GM19455 (cell line): ENCODE results near the gene TEDC1.

ENCODE experiments used
- ATAC-seq: cut with Tn5 transposase; IDR thresholded peaks from one replicate; pipeline ENCODE4 v1.9.1; 2021; ENCODE audit not compliant: unreplicated experiment

The TEDC1 gene

DNA sequence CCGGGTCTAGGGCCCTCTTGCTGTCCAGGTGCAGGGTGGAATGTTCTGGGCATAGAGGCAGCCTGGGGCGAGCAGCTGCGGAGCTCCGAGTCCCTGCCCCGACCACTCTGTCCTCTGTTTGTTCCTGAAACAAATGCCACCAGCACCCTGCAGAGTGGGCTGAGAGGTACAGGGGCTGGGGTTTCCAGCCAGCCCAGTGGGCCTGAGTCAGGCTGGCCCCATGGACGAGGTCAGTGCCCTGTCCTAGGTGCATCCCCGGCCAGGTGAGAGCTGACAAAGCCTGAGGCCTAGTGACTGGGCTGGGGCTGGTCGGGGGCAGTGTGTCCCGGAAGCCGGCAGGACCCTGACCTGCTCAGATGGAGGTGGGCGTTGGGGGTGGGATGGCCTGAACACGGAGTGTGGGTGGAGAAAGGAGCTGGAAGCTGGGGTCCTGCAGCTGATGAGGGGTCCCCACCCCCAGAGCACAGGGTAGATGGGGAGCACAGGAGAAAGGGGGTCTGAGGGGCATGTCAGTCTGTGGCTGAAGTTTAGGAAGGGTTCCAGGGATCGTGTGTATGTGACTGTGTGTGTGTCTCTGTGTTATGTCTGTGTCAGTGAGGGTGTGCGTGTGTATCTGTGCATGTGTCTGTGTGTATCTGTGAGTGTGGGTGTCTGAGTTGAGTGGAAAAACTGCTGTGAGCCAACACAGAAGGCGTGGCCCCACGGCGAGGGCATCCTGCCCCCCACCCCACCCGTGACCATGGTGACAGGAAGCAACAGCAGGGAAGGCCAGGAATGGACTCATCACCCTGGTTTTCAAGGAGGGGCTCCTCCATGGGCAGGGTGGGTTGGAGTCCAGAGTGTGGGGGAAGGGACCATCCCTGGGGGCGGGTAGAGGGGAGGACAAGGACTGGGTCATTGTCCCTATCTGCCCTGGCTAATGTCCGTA lies 6.7 kb upstream of the TEDC1 start:
- ATAC-seq = no peak

GRCh38 chr14:105484997-105485393 lies 6.1 kb upstream of the TEDC1 start:
- no peak for ATAC-seq

DNA sequence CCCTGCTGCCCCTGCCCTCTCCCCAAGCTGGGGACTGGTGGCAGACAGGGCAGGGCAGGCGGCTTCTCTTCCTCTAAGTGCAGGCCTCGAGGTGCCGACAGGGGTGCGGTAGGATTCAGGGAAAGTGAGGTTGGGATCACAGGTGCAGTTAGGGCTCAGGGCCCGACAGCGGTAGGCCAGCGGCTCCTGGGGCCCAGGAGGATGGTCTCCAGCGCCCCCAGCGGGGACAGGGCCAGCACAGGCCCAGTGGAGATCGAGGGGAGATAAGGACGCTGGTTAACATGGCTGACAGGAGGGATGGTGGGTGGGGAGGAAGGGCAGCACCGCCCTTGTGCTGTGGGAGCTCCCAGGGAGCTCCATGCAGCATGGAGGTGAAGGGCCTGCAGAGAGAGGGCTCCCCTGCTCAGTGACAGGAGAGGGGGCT lies 5.3 kb upstream of the TEDC1 start:
- no peak for ATAC-seq

DNA sequence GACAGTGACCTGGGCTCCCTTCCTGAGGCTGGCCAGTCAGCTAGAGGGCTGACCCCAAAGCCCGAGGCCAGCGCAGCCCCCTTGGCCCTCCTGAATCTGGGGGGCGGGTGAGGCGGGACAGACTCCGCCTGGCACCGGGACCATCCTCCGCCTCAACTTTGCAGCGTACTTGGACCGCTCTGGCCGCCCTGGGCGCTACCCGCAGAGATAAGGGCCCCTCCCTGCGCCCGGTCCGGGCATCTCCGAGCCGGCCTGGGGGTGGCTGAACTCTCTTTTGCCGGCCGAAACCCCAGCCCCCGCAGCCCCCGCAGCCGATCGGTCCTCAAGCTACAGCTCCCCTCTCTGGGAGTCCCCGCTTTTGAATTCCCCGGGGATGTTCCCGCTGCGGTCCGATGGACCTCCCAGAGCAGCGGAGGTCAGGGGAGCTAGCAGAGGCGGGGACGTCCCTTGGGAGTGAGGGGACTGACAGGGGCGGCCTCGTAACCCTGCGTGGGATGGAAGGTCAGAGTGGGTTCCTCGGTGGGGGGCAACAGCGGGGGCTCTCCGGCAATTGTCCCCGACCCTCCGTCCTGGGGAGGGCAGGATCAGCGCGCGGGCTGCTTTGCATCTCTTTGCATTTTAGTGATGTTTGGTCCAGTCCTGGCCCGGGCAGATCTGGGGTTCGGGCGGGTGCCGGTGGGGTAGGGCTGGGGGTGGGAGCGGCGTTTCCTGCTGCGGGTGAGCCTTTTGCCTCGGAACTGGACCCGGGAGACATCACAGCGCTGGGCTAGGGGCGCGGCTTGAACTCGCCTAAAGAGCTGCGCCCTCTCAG lies 4.7 kb upstream of the TEDC1 start, which contains the start of gene CRIP1:
Gene CRIP1 (plus strand): TSS at position 724 of the 811 bp plus-strand sequence. CDS start 374 bp downstream, outside the sequence.
- no peak for ATAC-seq

DNA sequence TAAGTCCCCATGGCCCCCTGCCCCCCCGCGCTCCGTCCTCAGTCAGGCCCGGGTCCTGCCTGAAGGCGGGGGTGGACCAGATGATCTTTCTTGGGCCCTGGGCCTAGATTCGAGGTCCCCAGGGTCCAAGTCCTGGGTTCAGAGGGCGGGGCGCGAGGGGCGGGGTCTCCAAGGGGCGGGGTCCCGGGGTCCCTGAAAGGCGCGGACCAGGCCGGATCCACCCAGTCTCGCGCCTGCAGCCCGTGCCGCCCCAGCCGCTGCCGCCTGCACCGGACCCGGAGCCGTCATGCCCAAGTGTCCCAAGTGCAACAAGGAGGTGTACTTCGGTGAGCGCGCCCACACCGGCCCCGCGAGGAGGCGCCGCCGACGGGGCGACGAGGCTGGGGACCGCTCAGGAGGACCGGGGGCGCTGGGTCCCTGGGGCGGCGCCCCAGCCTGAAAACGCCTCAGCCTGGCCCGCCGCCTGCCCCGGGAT lies 4.0 kb upstream of the TEDC1 start:
- ATAC-seq = no peak

- no peak for ATAC-seq
These were observed 3.5 kb upstream of the TEDC1 start for GRCh38 chr14:105487449-105487985.

GRCh38 chr14:105487986-105488777 lies 2.9 kb upstream of the TEDC1 start:
- no peak for ATAC-seq

- no peak for ATAC-seq
These were observed 2.1 kb upstream of the TEDC1 start for GRCh38 chr14:105488781-105489541.

- ATAC-seq = no peak
These were observed 1.3 kb upstream of the TEDC1 start for GRCh38 chr14:105489542-105490266.

DNA sequence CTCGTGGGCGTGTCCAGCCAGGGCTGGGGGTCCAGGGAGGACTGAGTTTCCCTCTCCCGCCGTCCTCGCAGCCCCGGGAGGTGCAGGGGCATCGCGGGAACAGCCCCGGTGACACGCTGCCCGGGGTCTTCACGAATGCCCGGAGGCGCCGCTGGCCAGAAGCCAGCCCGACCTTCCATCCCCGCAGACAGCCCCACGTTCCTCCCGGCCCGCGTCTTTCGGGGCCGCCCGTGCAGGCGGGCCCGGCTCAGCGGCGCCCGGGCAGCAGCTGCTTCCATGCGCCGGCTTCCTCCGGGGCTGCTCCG lies 827 bp upstream of the TEDC1 start:
- peak; percentile 0 for ATAC-seq

DNA sequence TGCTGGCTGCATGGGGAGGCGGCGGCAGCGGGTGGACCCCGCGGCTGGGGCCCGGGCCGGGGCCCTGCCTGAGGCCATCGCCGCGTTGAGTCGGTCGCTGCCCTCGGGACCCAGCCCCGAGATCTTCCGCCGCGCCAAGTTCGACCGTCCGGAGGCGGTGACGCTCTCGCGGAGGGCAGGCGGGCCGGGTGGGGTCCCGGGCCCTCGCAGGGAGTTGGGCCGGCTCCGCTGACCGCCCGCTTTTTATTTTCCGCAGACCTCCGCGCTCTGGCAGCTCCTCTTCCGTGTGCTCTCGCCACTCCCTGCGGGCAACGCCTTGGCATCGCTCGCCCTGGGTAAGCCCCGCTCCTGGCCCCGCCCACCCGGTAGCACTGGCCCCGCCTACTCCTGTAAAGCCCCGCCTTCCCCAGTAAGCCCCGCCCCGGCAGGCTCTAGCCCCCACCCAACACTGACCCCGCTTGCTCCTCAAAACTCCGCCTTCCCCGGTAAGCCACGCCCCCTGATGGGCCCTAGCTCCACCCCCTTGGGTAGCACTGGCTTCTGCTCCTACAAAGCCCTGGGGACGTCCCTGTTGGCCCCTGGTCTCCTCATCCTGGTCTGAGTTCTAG lies 424 bp downstream of the TEDC1 start:
- ATAC-seq = no peak

DNA sequence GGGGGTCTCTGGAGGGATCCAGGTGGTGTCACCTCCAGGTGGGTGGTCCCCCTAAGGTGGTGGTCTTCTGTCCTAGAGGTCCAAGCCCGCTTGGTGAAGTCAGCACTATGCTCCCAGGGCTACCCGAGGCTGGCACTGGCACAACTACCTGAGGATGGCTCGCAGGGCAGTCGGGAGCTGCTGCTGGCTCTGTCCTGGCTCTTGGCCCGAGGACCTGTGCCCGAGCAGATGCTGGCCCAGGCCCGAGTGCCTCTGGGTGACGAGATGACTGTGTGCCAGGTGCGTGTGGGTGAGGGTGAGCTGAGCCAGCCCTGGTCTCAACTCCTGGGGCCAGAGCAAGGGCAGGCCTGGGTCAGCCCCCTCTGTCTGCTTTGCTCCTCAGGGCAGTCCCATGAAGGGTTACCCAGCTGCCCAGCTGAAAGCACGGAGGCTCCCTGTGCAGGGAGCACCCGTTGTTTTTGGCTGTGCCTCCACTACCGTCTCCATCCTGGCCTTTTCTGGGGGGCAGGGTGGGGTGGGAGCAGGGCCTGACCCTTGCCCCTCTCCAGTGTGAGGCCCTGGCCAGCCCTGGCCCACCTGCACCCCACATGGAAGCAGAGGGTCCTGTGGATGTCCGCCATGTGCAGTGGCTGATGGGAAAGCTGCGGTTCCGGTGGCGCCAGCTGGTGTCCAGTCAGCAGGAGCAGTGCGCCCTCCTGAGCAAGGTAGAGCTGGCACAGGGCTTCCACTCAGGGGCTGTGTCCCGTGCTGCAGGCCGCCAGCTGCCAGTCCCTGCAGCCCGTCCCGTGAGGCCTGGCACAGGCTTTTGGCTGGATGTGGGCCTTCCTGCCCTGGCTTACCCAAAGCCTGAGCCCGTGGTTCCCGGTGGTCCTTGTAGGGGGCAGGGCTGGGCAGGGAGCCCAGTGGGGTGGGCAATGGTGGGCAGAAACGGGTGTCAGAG lies 1.3 kb downstream of the TEDC1 start:
- ATAC-seq = no peak

DNA sequence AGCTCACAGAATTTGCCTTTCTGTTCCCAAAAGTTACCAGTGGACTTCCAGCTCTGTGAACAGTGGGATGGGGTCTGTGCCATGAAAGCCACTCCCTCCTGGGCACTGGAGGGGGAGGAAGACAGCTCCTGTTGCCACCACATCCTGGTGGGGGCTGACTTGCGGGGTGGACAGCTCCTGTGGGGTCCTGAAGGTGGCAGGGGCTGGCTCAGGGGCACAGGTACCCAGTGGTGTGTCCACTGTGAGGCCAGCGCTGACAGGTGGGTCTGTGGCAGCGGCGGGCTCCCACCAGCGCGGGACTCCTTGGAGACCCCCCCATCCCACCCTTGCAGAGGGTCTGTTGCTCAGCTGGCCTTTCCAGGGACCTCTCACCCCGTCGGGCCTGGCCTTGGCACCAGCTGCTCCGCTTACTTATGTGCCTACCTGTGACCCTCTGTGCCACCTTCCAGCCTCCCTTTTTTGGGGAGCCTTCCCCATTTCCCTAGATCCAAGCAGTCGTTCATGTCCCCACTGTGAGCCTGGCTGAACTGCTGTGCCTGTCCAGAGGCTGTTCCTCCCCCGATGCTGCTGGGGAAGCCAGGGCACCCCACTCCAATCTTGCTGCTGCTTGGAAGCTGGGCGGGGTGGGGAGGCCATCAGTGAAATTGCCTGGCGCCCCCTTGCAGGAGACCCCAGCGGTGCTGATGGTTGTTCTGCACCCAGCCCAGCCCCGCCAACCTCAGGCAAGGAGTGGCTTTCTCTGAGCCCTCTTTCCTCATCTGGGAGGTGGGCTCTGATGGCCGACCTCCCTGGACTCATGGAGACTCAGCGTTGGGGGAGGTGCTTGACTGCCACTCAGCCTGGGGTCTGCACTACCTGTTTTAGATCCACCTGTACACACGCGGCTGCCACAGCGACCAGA lies 2.2 kb downstream of the TEDC1 start:
- ATAC-seq = no peak

GRCh38 chr14:105493921-105494605 lies 3.0 kb downstream of the TEDC1 start:
- ATAC-seq = no peak

DNA sequence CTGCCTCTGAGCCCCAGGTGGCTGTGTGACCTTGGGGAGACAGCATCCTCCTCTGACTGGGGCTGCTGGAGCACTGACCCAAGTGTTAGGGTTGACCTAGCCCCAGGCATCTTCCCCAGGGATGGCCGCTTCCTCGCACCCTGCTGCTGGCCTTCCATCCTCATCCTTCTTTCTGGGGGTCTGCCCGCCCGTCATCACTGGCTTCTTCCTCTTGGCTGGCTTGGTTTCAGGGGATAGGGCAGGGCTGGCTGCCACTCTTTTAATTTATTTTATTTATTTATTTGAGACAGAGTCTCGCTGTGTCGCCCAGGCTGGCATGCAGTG lies 3.5 kb downstream of the TEDC1 start:
- no peak for ATAC-seq
